Measurements from ENCODE around the gene SEL1L.
"Not testable (repeated sequence)": the region's sequence is repeated elsewhere in the genome, so short reads cannot be mapped to it uniquely, and the experiment has no call there.

GRCh38 chr14:81512826-81513225, 20.8 kb downstream of the SEL1L start:
- TF ChIP-seq, protein P1, sequence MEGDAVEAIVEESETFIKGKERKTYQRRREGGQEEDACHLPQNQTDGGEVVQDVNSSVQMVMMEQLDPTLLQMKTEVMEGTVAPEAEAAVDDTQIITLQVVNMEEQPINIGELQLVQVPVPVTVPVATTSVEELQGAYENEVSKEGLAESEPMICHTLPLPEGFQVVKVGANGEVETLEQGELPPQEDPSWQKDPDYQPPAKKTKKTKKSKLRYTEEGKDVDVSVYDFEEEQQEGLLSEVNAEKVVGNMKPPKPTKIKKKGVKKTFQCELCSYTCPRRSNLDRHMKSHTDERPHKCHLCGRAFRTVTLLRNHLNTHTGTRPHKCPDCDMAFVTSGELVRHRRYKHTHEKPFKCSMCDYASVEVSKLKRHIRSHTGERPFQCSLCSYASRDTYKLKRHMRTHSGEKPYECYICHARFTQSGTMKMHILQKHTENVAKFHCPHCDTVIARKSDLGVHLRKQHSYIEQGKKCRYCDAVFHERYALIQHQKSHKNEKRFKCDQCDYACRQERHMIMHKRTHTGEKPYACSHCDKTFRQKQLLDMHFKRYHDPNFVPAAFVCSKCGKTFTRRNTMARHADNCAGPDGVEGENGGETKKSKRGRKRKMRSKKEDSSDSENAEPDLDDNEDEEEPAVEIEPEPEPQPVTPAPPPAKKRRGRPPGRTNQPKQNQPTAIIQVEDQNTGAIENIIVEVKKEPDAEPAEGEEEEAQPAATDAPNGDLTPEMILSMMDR (IDR thresholded peaks at IDR 0.05) = not testable (repeated sequence)
- TF ChIP-seq EZH2 (IDR thresholded peaks at IDR 0.05) = not testable (repeated sequence)

Data from neural progenitor cell (in vitro differentiated cells).